SK-N-SH treated with all-trans-retinoic acid at 6 μM for 48 hours (cell line): ENCODE measurements around the gene CLIC5.

Experiments used
- ATAC-seq: fragments of 200-7000 bp; cut with Tn5 transposase; 3 replicates; pipeline ENCODE4 v1.9.1; 2020; ENCODE audit warnings: mild to moderate bottlenecking, moderate library complexity
- ARNTL ChIP-seq: fragments of 450-650 bp; formaldehyde crosslinking; IDR thresholded peaks from 2 replicates; pipeline ENCODE4 v1.5.0; 2020; ENCODE audit warnings: low read depth, mild to moderate bottlenecking, moderate library complexity, borderline replicate concordance
- CSDC2 ChIP-seq: fragments of 250-450 bp; sonication (Bioruptor Pico); IDR thresholded peaks from 2 replicates; pipeline ENCODE4 v1.5.0; 2020; ENCODE audit warnings: mild to moderate bottlenecking, moderate library complexity
- ESRRG ChIP-seq: fragments of 250-450 bp; sonication (Bioruptor Pico); IDR thresholded peaks from 2 replicates; pipeline ENCODE4 v1.6.1; 2021; ENCODE audit warnings: mild to moderate bottlenecking
- GLIS3 ChIP-seq: fragments of 250-450 bp; sonication (Bioruptor Pico); IDR thresholded peaks from 2 replicates; pipeline ENCODE4 v1.5.0; 2020; ENCODE audit warnings: mild to moderate bottlenecking, moderate library complexity
- ISL1 ChIP-seq: fragments of 250-450 bp; sonication (Bioruptor Pico); IDR thresholded peaks from 2 replicates; pipeline ENCODE4 v2.1.2; 2022; ENCODE audit warnings: mild to moderate bottlenecking, moderate library complexity
- OSR1 ChIP-seq: fragments of 250-450 bp; sonication (Bioruptor Pico); IDR thresholded peaks from 2 replicates; pipeline ENCODE4 v1.8.0; 2022; ENCODE audit warnings: moderate library complexity, mild to moderate bottlenecking, inconsistent platforms
- PPARA ChIP-seq: fragments of 250-450 bp; sonication (Bioruptor Pico); IDR thresholded peaks from 2 replicates; pipeline ENCODE4 v1.5.0; 2020; ENCODE audit warnings: mild to moderate bottlenecking, borderline replicate concordance
- RARB ChIP-seq: fragments of 250-450 bp; sonication (Bioruptor Pico); IDR thresholded peaks from 2 replicates; pipeline ENCODE4 v1.8.0; 2021; ENCODE audit warnings: mild to moderate bottlenecking, moderate library complexity
- SNAI2 ChIP-seq: fragments of 250-450 bp; sonication (Bioruptor Pico); IDR thresholded peaks from 2 replicates; pipeline ENCODE4 v1.5.0; 2020; ENCODE audit warnings: mild to moderate bottlenecking, moderate library complexity
- TCF4 ChIP-seq: fragments of 250-450 bp; sonication (Bioruptor Pico); IDR thresholded peaks from 2 replicates; pipeline ENCODE4 v1.8.0; 2021; ENCODE audit warnings: mild to moderate bottlenecking, moderate library complexity, borderline replicate concordance
- TOX ChIP-seq: fragments of 250-450 bp; sonication (Bioruptor Pico); IDR thresholded peaks from 2 replicates; pipeline ENCODE4 v1.8.0; 2021; ENCODE audit warnings: mild to moderate bottlenecking, moderate library complexity, borderline replicate concordance
- ZC3H10 ChIP-seq: fragments of 250-450 bp; sonication (Bioruptor Pico); IDR thresholded peaks from 2 replicates; pipeline ENCODE4 v1.5.1; 2021; ENCODE audit warnings: mild to moderate bottlenecking, moderate library complexity
- ZNF70 ChIP-seq: fragments of 450-650 bp; formaldehyde crosslinking; IDR thresholded peaks from 2 replicates; pipeline ENCODE4 v1.5.0; 2020; ENCODE audit warnings: mild to moderate bottlenecking, moderate library complexity
- ZNF8 ChIP-seq: fragments of 450-650 bp; formaldehyde crosslinking; IDR thresholded peaks from 2 replicates; pipeline ENCODE4 v1.5.0; 2020; ENCODE audit warnings: mild to moderate bottlenecking, moderate library complexity
- TF ChIP-seq, protein P1 (sequence below): fragments of 250-450 bp; sonication (Bioruptor Pico); IDR thresholded peaks from 2 replicates; pipeline ENCODE4 v1.8.0; 2020; ENCODE audit warnings: mild to moderate bottlenecking, moderate library complexity, borderline replicate concordance
- TF ChIP-seq, protein P2 (sequence below): fragments of 250-450 bp; sonication (Bioruptor Pico); IDR thresholded peaks from 2 replicates; pipeline ENCODE4 v1.5.1; 2020; ENCODE audit warnings: low read depth, mild to moderate bottlenecking, moderate library complexity
- TF ChIP-seq, protein P3 (sequence below): fragments of 250-450 bp; sonication (Bioruptor Pico); IDR thresholded peaks from 2 replicates; pipeline ENCODE4 v1.8.0; 2021; ENCODE audit warnings: low read depth, mild to moderate bottlenecking, moderate library complexity, borderline replicate concordance
- TF ChIP-seq, protein P4 (sequence below): fragments of 250-450 bp; sonication (Bioruptor Pico); IDR thresholded peaks from 2 replicates; pipeline ENCODE4 v1.5.1; 2021; ENCODE audit warnings: mild to moderate bottlenecking, moderate library complexity
- TF ChIP-seq, protein P5 (sequence below): fragments of 250-450 bp; sonication (Bioruptor Pico); IDR thresholded peaks from 2 replicates; pipeline ENCODE4 v1.5.0; 2020; ENCODE audit warnings: mild to moderate bottlenecking, moderate library complexity

Gene CLIC5

DNA sequence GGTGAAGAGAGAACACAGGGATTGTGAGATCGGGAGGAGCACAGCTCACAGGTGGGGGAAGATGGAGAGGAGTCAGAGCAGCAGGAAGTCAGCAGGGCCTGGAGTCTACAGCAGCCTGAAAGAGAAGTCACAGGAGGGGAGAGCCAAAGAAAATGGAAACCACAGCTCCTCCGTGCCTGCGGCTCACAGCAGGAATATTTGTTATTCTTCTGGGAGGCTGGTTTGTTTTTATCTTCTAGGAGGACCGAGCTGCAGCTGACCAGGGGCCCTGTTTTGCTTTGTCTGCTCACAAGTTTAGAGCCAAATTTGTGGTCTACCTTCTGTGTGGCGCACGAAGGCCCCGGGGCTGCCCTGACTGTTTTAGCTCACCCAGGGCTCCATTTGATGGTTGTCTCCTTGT is 81.8 kb downstream of the CLIC5 start:
- no peak for TF ChIP-seq GLIS3 (CRISPR knock-in tag)
- TF ChIP-seq, protein P1, sequence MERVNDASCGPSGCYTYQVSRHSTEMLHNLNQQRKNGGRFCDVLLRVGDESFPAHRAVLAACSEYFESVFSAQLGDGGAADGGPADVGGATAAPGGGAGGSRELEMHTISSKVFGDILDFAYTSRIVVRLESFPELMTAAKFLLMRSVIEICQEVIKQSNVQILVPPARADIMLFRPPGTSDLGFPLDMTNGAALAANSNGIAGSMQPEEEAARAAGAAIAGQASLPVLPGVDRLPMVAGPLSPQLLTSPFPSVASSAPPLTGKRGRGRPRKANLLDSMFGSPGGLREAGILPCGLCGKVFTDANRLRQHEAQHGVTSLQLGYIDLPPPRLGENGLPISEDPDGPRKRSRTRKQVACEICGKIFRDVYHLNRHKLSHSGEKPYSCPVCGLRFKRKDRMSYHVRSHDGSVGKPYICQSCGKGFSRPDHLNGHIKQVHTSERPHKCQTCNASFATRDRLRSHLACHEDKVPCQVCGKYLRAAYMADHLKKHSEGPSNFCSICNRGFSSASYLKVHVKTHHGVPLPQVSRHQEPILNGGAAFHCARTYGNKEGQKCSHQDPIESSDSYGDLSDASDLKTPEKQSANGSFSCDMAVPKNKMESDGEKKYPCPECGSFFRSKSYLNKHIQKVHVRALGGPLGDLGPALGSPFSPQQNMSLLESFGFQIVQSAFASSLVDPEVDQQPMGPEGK (CRISPR knock-in tag), result no peak
- TF ChIP-seq TOX (CRISPR knock-in tag), result no peak
- TF ChIP-seq ARNTL (CRISPR knock-in tag), result no peak
- no peak for TF ChIP-seq ZNF8
- TF ChIP-seq, protein P2, sequence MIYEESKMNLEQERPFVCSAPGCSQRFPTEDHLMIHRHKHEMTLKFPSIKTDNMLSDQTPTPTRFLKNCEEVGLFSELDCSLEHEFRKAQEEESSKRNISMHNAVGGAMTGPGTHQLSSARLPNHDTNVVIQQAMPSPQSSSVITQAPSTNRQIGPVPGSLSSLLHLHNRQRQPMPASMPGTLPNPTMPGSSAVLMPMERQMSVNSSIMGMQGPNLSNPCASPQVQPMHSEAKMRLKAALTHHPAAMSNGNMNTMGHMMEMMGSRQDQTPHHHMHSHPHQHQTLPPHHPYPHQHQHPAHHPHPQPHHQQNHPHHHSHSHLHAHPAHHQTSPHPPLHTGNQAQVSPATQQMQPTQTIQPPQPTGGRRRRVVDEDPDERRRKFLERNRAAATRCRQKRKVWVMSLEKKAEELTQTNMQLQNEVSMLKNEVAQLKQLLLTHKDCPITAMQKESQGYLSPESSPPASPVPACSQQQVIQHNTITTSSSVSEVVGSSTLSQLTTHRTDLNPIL (CRISPR knock-in tag), result no peak
- TF ChIP-seq ZNF70 (CRISPR knock-in tag), result no peak
- no peak for TF ChIP-seq ISL1 (CRISPR knock-in tag)
- no peak for ATAC-seq

DNA sequence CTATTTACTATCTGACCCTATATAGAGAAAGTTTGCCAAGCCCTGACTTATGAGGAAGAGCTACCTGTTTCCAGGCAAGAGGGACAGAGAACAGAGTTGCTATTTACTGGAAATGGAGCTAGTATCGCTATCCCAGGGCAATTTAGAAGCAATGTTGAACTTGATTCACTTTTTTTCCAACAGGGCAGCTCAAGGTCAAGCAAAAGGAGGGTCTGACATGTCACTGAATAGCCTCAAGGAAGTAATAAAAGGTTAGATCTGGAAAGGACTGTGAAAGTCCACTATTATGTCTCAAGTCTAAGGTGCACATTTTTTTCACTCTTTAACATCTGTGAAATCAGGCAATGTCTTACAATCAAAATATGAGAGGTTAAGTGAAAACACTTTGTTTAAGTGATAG is 84.4 kb downstream of the CLIC5 start:
- no peak for ATAC-seq
- TF ChIP-seq ISL1 (CRISPR knock-in tag) (no peak), ESRRG (no peak), ZC3H10 (CRISPR knock-in tag) (no peak), TCF4 (no peak), PPARA (no peak), ARNTL (CRISPR knock-in tag) (no peak), TOX (CRISPR knock-in tag) (no peak), RARB (CRISPR knock-in tag) (no peak), GLIS3 (CRISPR knock-in tag) (no peak), ZNF70 (CRISPR knock-in tag) (no peak), SNAI2 (no peak), CSDC2 (CRISPR knock-in tag) (no peak), OSR1 (CRISPR knock-in tag) (no peak), ZNF8 (no peak)
- TF ChIP-seq, protein P3, sequence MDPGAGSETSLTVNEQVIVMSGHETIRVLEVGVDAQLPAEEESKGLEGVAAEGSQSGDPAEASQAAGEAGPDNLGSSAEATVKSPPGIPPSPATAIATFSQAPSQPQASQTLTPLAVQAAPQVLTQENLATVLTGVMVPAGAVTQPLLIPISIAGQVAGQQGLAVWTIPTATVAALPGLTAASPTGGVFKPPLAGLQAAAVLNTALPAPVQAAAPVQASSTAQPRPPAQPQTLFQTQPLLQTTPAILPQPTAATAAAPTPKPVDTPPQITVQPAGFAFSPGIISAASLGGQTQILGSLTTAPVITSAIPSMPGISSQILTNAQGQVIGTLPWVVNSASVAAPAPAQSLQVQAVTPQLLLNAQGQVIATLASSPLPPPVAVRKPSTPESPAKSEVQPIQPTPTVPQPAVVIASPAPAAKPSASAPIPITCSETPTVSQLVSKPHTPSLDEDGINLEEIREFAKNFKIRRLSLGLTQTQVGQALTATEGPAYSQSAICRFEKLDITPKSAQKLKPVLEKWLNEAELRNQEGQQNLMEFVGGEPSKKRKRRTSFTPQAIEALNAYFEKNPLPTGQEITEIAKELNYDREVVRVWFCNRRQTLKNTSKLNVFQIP, result no peak
- TF ChIP-seq, protein P4, sequence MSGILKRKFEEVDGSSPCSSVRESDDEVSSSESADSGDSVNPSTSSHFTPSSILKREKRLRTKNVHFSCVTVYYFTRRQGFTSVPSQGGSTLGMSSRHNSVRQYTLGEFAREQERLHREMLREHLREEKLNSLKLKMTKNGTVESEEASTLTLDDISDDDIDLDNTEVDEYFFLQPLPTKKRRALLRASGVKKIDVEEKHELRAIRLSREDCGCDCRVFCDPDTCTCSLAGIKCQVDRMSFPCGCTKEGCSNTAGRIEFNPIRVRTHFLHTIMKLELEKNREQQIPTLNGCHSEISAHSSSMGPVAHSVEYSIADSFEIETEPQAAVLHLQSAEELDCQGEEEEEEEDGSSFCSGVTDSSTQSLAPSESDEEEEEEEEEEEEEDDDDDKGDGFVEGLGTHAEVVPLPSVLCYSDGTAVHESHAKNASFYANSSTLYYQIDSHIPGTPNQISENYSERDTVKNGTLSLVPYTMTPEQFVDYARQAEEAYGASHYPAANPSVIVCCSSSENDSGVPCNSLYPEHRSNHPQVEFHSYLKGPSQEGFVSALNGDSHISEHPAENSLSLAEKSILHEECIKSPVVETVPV, result no peak
- TF ChIP-seq, protein P5, sequence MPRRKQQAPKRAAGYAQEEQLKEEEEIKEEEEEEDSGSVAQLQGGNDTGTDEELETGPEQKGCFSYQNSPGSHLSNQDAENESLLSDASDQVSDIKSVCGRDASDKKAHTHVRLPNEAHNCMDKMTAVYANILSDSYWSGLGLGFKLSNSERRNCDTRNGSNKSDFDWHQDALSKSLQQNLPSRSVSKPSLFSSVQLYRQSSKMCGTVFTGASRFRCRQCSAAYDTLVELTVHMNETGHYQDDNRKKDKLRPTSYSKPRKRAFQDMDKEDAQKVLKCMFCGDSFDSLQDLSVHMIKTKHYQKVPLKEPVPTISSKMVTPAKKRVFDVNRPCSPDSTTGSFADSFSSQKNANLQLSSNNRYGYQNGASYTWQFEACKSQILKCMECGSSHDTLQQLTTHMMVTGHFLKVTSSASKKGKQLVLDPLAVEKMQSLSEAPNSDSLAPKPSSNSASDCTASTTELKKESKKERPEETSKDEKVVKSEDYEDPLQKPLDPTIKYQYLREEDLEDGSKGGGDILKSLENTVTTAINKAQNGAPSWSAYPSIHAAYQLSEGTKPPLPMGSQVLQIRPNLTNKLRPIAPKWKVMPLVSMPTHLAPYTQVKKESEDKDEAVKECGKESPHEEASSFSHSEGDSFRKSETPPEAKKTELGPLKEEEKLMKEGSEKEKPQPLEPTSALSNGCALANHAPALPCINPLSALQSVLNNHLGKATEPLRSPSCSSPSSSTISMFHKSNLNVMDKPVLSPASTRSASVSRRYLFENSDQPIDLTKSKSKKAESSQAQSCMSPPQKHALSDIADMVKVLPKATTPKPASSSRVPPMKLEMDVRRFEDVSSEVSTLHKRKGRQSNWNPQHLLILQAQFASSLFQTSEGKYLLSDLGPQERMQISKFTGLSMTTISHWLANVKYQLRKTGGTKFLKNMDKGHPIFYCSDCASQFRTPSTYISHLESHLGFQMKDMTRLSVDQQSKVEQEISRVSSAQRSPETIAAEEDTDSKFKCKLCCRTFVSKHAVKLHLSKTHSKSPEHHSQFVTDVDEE, result no peak
- TF ChIP-seq, protein P1 (CRISPR knock-in tag), result no peak
- TF ChIP-seq, protein P2 (CRISPR knock-in tag), result no peak
- TF ChIP-seq, all 23 proteins: peak for 0
